GM12878 (cell line): Measurements from ENCODE around the gene LMTK3. TPM values are rescaled to one million over a fixed set of nuclear protein-coding genes. Genes with fewer than 3 reads are reported as not detected.

Source experiments
- ATAC-seq: fragments of 200-7000 bp; cut with Tn5 transposase; 3 replicates; pipeline ENCODE4 v1.9.1; 2020; ENCODE audit warnings: mild to moderate bottlenecking, moderate library complexity
- BruUV-seq: library from RNA; stranded (reverse); fragments of 400-500 nt; replicated peaks from 2 replicates; lab custom pipeline; 2021; lab: Mats Ljungman, UMichigan
- CTCF ChIA-PET: fragments of 300-600 bp; sonication (Branson Sonifier 250); formaldehyde crosslinking; extraction: SDS; loops from one replicate; lab custom pipeline; 2021; ENCODE audit warnings: inconsistent platforms; lab: Yijun Ruan, JAX
- POLR2A ChIA-PET: fragments of 350-600 bp; formaldehyde crosslinking; extraction: SDS; loops from one replicate; lab custom pipeline; 2021; ENCODE audit warnings: inconsistent platforms; lab: Charles Lee
- RAD21 ChIA-PET: fragments of 300-600 bp; sonication (Branson Sonifier 250); formaldehyde crosslinking; loops from one replicate; lab custom pipeline; 2023; ENCODE audit warnings: antibody characterized with exemption; ENCODE audit not compliant: unreplicated experiment; lab: Charles Lee
- SMC1A ChIA-PET: fragments of 300-600 bp; sonication (Branson Sonifier 250); formaldehyde crosslinking; loops from one replicate; lab custom pipeline; 2023; ENCODE audit not compliant: unreplicated experiment, uncharacterized antibody; lab: Charles Lee
- DNase-seq: peaks from one replicate; pipeline ENCODE4 v3.0.0-alpha.2; 2011; ENCODE audit warnings: low read depth, low spot score
- FAIRE-seq: peaks from 3 replicates; lab custom pipeline; 2011; peaks lifted over from hg19 to GRCh38; lab: Jason Lieb, UNC
- H2AFZ ChIP-seq: 2 replicates; pipeline ENCODE4 v1.6.0; 2011; ENCODE audit warnings: low read depth, low read length, control low read depth; ENCODE audit not compliant: control insufficient read depth
- H3K27ac ChIP-seq: 2 replicates; pipeline ENCODE4 v1.5.1; 2011; ENCODE audit warnings: control low read depth; ENCODE audit not compliant: control insufficient read depth, insufficient read depth
- H3K27me3 ChIP-seq, 2 experiments: replicated peaks in 1 of 2; 2 replicates each; pipeline versions ENCODE4 v1.6.0 to v1.6.1; 2011; ENCODE audit warnings: low read length in 1 of 2; ENCODE audit not compliant: control insufficient read depth in 2 of 2, insufficient read depth in 2 of 2
- H3K36me3 ChIP-seq, 2 experiments: 2 replicates each; pipeline ENCODE4 v1.5.1; 2011; ENCODE audit warnings: low read length in 1 of 2; ENCODE audit not compliant: control insufficient read depth in 2 of 2, insufficient read depth in 2 of 2
- H3K4me1 ChIP-seq: 2 replicates; pipeline ENCODE4 v1.6.1; 2011; ENCODE audit warnings: mild to moderate bottlenecking, low read length, moderate library complexity, mixed read lengths; ENCODE audit not compliant: control insufficient read depth, insufficient read depth
- H3K4me2 ChIP-seq: 2 replicates; pipeline ENCODE4 v1.6.0; 2011; ENCODE audit warnings: control low read depth; ENCODE audit not compliant: control insufficient read depth, insufficient read depth
- H3K4me3 ChIP-seq: fragments of 200-600 bp; sonication (generic); 2 replicates; pipeline ENCODE4 v1.5.1; 2016
- H3K79me2 ChIP-seq: 2 replicates; pipeline ENCODE4 v1.6.0; 2011; ENCODE audit warnings: low read length; ENCODE audit not compliant: control insufficient read depth, insufficient read depth
- H3K9ac ChIP-seq: 2 replicates; pipeline ENCODE4 v1.8.0; 2011; ENCODE audit warnings: low read length, control low read depth, mixed read lengths; ENCODE audit not compliant: control insufficient read depth, insufficient read depth
- H3K9me3 ChIP-seq: replicated peaks from 3 replicates; pipeline ENCODE4 v1.5.1; 2011; ENCODE audit warnings: mild to moderate bottlenecking, low read length; ENCODE audit not compliant: control insufficient read depth, insufficient read depth
- H4K20me1 ChIP-seq: 2 replicates; pipeline ENCODE4 v1.6.0; 2011; ENCODE audit not compliant: control insufficient read depth, insufficient read depth
- BRCA1 ChIP-seq: IDR thresholded peaks from 2 replicates; pipeline ENCODE4 v1.6.1; 2011; ENCODE audit warnings: low read depth, low read length, improper control_type of control experiment
- GATAD2B ChIP-seq: fragments of 450-650 bp; conservative IDR thresholded peaks from 2 replicates; pipeline ENCODE4 v1.6.1; 2017; ENCODE audit warnings: low read depth, mild to moderate bottlenecking, moderate library complexity
- IRF3 ChIP-seq: fragments of 450-650 bp; IDR thresholded peaks from 2 replicates; pipeline ENCODE4 v1.6.1; 2014; ENCODE audit warnings: mild to moderate bottlenecking
- MAX ChIP-seq: IDR thresholded peaks from 2 replicates; pipeline ENCODE4 v1.6.1; 2012; ENCODE audit warnings: low read depth, low read length, improper control_type of control experiment
- MEF2A ChIP-seq: IDR thresholded peaks from 2 replicates; pipeline ENCODE4 v1.6.1; 2011; ENCODE audit warnings: low read depth, mild to moderate bottlenecking, low read length, moderate library complexity; ENCODE audit not compliant: insufficient read depth
- TBL1XR1 ChIP-seq: IDR thresholded peaks from 2 replicates; pipeline ENCODE4 v1.6.1; 2012; ENCODE audit warnings: low read depth, low read length, improper control_type of control experiment
- USF2 ChIP-seq: IDR thresholded peaks from 2 replicates; pipeline ENCODE4 v1.6.1; 2011; ENCODE audit warnings: low read depth, low read length, improper control_type of control experiment, borderline replicate concordance
- ZNF687 ChIP-seq: fragments of 450-650 bp; IDR thresholded peaks from 2 replicates; pipeline ENCODE4 v1.6.1; 2017; ENCODE audit warnings: mild to moderate bottlenecking, moderate library complexity
- WGBS: methylation state at CpG from one replicate; pipeline ENCODE4 v1.1.6; 2016; ENCODE audit warnings: low lambda C conversion rate; ENCODE audit not compliant: insufficient replicate concordance, insufficient coverage; ENCODE audit errors: missing lambda C conversion rate; 5-methylcytosine and 5-hydroxymethylcytosine counted together
- in situ Hi-C: fragments of 300-500 bp; cut with MboI; formaldehyde crosslinking; loops from 9 replicates; pipeline ENCODE4 v1.14.3; 2018; ENCODE audit warnings: mixed read lengths
- intact Hi-C: fragments of 100-400 bp; cut with micrococcal nuclease; formaldehyde crosslinking; loops from one replicate; pipeline ENCODE4 v1.14.2; 2022; ENCODE audit not compliant: unreplicated experiment
- polyA plus RNA-seq, 11 experiments: library from polyadenylated mRNA; depleted of rRNA in 4 of 11; unstranded in 6 of 11; stranded (reverse) in 5 of 11; fragments of >200 nt; fragmentation: Nextera tagmentation in 4 of 11; fragmentation: Illumina TruSeq in 1 of 11; extraction: Ambion mirVana in 4 of 11; extraction: Trizol in 1 of 11; gene quantifications; 1 replicate in 1 of 11; 2 replicates in 10 of 11; pipeline versions ENCODE4 v1.2.1 to v1.2.3, GENCODE V29; 2011 to 2016; ENCODE audit warnings: inconsistent platforms in 2 of 11, missing spikeins in 2 of 11, low read depth in 1 of 11
- total RNA-seq, 4 experiments: library from RNA; depleted of rRNA in 3 of 4; stranded (reverse); fragments of >200 nt in 3 of 4; fragmentation: Illumina TruSeq in 1 of 4; extraction: Trizol in 1 of 4; gene quantifications; 2 replicates each; pipeline versions ENCODE4 v1.2.1 to v1.2.3, GENCODE V29; 2013 to 2021

LMTK3 gene
- total and polyA plus RNA-seq, 10 of the 15 experiments (the other 5 are each of a cell fraction or from before 2014, with no cell fraction given): under 0.01 to 0.28 (median 0.04) TPM; not detected in 3

GRCh38 chr19:48499316-48500090, 12.1 kb downstream of the LMTK3 start (continued):
- TF ChIP-seq GATAD2B: no peak
- TF ChIP-seq MEF2A: no peak
- no peak for TF ChIP-seq IRF3
- TF ChIP-seq USF2: no peak
- no peak for TF ChIP-seq BRCA1
- no peak for TF ChIP-seq MAX
- TF ChIP-seq TBL1XR1: no peak

GRCh38 chr19:48498595-48499311, 12.9 kb downstream of the LMTK3 start:
- H4K20me1 ChIP-seq: no peaks in the 10 kb centered on the region
- H3K4me3 ChIP-seq: no peak overlapping the region
- no peak overlapping the region for H2AFZ ChIP-seq
- no peak overlapping the region for H3K4me2 ChIP-seq
- ChIA-PET POLR2A (no interaction called here), CTCF (no interaction called here), SMC1A (no interaction called here), RAD21 (no interaction called here)
- intact Hi-C loops: no loop called here
- FAIRE-seq (no peak), ATAC-seq (no peak), DNase-seq (no peak)
- in situ Hi-C loops: no loop called here
- 49% methylated on average over 21 of the region's 59 CpGs for WGBS
- no peak overlapping the region for H3K9ac ChIP-seq
- H3K9me3 ChIP-seq: no peaks in the 10 kb centered on the region
- TF ChIP-seq ZNF687: no peak
- H3K27me3 ChIP-seq: peaks cover 1 to 3% of the 10 kb centered on the region in 2 experiments; a peak in 2 of 4 replicates
- no TSS peak for BruUV-seq
- no peaks in the 10 kb centered on the region for H3K36me3 ChIP-seq
- no peaks in the 10 kb centered on the region for H3K79me2 ChIP-seq
- peaks cover 4% of the 10 kb centered on the region; the same call in 1 of the 2 replicates for H3K4me1 ChIP-seq
- no peak overlapping the region for H3K27ac ChIP-seq
